ENCODE results near the gene SAMHD1. TPM values are rescaled to one million over a fixed set of nuclear protein-coding genes. Genes with fewer than 3 reads are reported as not detected.
"Not testable (repeated sequence)": the region's sequence is repeated elsewhere in the genome, so short reads cannot be mapped to it uniquely, and the experiment has no call there.

Gene SAMHD1
- total RNA-seq, 4 donors from 2014 or later: 295 to 471 (median 350) TPM

DNA sequence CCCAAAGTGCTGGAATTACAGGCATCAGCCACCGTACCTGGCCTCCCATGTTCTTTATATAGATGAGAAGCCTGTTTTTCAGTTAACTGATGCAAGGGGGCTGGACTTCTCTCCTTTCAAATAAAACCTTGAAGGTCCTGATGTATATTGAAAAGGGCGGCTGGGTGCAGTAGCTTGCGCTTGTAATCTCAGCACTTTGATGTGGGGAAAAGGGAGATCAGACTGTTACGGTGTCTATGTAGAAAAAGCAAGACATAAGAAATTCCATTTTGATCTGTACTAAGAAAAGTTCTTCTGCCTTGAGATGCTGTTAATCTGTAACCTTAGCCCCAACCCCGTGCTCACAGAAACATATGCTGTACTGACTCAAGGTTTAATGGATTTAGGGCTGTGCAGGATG, 16.1 kb upstream of the SAMHD1 start:
- DNase-seq (ENCODE audit: low spot score): no peak
- ATAC-seq (ENCODE audit: low FRiP score): no peak
- TF ChIP-seq, protein P1, sequence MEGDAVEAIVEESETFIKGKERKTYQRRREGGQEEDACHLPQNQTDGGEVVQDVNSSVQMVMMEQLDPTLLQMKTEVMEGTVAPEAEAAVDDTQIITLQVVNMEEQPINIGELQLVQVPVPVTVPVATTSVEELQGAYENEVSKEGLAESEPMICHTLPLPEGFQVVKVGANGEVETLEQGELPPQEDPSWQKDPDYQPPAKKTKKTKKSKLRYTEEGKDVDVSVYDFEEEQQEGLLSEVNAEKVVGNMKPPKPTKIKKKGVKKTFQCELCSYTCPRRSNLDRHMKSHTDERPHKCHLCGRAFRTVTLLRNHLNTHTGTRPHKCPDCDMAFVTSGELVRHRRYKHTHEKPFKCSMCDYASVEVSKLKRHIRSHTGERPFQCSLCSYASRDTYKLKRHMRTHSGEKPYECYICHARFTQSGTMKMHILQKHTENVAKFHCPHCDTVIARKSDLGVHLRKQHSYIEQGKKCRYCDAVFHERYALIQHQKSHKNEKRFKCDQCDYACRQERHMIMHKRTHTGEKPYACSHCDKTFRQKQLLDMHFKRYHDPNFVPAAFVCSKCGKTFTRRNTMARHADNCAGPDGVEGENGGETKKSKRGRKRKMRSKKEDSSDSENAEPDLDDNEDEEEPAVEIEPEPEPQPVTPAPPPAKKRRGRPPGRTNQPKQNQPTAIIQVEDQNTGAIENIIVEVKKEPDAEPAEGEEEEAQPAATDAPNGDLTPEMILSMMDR (IDR thresholded peaks at IDR 0.05): no peak

- DNase-seq (ENCODE audit: low spot score); ATAC-seq (ENCODE audit: low FRiP score): not testable (repeated sequence)
These were observed 15.5 kb upstream of the SAMHD1 start for GRCh38 chr20:36966965-36967364.

GRCh38 chr20:36962354-36962941, 10.9 kb upstream of the SAMHD1 start:
- ATAC-seq (ENCODE audit: low FRiP score); DNase-seq (ENCODE audit: low spot score): not testable (repeated sequence)

GRCh38 chr20:36959242-36959641, 7.7 kb upstream of the SAMHD1 start:
- DNase-seq (ENCODE audit: low spot score) (no peak), ATAC-seq (ENCODE audit: low FRiP score) (no peak)
- TF ChIP-seq, protein P1 (IDR thresholded peaks at IDR 0.05): no peak

- ATAC-seq (ENCODE audit: low FRiP score) (no peak), DNase-seq (ENCODE audit: low spot score) (no peak)
- TF ChIP-seq, protein P1 (IDR thresholded peaks at IDR 0.05): no peak
These were observed 6.6 kb upstream of the SAMHD1 start for GRCh38 chr20:36957875-36958667.

GRCh38 chr20:36956674-36957073, 5.2 kb upstream of the SAMHD1 start:
- no peak for DNase-seq (ENCODE audit: low spot score)
- ATAC-seq (ENCODE audit: low FRiP score): no peak
- TF ChIP-seq, protein P1 (IDR thresholded peaks at IDR 0.05): no peak

GRCh38 chr20:36956016-36956415, 4.5 kb upstream of the SAMHD1 start:
- DNase-seq (ENCODE audit: low spot score) (no peak), ATAC-seq (ENCODE audit: low FRiP score) (no peak)
- TF ChIP-seq, protein P1 (IDR thresholded peaks at IDR 0.05): no peak
